Measurements from ENCODE around the gene OSM.
"Not testable (repeated sequence)": the region's sequence is repeated elsewhere in the genome, so short reads cannot be mapped to it uniquely, and the experiment has no call there.

The OSM gene

DNA sequence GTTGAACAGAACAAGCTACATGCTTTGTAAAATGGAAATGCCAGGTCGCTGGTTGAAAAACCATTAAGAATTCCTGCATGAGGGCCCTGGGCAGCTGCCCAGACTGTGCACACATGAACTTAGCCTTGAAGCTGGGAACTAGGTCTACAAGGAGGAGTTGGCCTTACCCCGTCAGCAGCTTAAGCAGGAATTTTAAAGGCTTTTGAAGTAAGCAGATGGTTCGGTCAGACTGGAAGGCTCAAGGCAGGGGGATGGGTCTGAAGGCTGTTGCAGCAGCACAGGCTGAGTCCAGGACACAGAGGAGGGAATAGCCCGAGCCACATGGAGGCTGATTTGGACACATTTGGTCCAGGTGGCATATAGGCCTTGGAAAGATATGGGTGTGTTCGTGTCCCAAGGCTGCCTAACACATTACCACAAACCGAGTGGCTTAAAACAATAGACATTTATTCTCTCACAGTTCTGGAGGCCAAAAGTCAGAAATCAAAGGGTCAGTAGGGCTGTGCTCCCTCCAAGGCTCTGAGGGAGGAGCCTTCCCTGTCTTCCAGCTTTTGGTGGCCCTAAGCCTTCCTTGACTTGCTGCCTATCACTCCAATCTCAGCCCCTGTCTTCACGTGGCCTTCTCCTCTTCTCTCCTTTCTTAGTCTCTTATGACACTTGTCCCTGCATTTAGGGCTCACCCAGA lies 31.7 kb downstream of the OSM start:
- H3K4me3 ChIP-seq (ENCODE audit: control insufficient read depth, low read depth, low read length): no peak overlapping the region
- TF ChIP-seq, protein P1, sequence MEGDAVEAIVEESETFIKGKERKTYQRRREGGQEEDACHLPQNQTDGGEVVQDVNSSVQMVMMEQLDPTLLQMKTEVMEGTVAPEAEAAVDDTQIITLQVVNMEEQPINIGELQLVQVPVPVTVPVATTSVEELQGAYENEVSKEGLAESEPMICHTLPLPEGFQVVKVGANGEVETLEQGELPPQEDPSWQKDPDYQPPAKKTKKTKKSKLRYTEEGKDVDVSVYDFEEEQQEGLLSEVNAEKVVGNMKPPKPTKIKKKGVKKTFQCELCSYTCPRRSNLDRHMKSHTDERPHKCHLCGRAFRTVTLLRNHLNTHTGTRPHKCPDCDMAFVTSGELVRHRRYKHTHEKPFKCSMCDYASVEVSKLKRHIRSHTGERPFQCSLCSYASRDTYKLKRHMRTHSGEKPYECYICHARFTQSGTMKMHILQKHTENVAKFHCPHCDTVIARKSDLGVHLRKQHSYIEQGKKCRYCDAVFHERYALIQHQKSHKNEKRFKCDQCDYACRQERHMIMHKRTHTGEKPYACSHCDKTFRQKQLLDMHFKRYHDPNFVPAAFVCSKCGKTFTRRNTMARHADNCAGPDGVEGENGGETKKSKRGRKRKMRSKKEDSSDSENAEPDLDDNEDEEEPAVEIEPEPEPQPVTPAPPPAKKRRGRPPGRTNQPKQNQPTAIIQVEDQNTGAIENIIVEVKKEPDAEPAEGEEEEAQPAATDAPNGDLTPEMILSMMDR (IDR thresholded peaks at IDR 0.05; ENCODE audit: control insufficient read depth, insufficient read depth, low read depth, low read length, missing control alignments): no peak
- peak; percentile 68 for DNase-seq (ENCODE audit: low read depth)

DNA sequence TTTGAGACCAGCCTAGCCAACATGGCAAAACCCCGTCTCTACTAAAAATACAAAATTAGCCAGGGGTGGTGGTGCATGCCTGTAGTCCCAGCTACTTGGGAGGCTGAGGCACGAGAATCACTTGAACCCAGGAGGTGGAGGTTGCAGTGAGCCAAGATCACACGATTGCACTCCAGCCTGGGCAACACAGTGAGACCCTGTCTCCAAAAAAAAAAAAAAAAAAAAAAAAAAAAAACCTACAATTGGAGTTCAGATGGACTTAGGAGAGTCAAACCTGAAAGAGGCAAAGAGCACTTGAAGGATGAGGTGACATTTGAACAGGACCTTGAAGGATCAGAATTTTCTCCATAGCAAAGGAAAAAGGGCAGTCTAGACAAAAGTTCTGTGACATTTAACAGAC lies 32.3 kb downstream of the OSM start:
- not testable (repeated sequence) for DNase-seq (ENCODE audit: low read depth); H3K4me3 ChIP-seq (ENCODE audit: control insufficient read depth, low read depth, low read length)

DNA sequence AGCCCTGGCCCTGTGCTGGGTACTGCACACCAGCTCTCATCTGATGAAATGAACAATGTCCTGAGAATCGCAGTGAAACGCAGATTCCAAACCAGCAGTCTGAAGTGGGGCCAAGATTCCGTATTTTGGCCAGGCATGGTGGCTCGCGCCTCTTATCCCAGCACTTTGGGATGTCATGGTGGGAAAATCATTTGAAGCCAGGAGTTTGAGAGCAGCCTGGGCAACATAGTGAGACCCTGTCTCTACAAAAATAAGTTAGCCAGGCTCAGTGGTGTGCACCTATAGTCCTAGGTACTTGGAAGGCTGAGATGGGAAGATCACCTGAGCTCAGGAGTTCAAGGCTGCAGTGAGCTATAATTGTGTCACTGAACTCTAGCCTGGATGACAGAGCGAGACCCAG lies 33.1 kb downstream of the OSM start:
- DNase-seq (ENCODE audit: low read depth): no peak
- no peak overlapping the region for H3K4me3 ChIP-seq (ENCODE audit: control insufficient read depth, low read depth, low read length)
- TF ChIP-seq, protein P1 (IDR thresholded peaks at IDR 0.05; ENCODE audit: control insufficient read depth, insufficient read depth, low read depth, low read length, missing control alignments): no peak

DNA sequence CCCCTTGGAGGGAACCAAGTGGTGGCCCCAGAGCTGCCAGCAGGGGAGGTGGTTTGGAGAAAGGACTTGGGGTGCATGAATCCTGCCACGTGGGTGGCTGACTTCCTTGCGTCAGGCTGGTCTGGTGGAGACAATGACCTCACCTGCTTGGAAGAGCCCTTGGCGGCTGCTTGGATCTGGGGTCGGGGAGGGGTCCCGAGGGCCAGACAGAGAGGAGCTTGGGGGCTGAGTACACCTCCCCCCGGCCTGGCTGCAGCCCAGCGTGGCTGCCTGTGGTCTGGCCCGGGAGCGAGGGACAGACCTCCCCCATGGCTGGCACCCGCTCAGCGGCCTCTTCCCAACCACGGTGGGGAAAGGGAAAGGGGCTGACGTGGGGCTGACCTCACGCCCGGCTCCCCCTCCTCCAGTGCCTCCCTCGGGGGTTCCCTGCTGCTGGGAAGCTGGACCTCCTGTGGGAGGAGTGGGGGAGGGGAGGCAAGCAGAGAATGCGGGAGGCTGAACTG lies 33.9 kb downstream of the OSM start:
- H3K4me3 ChIP-seq (ENCODE audit: control insufficient read depth, low read depth, low read length): no peak overlapping the region
- DNase-seq (ENCODE audit: low read depth): no peak
- TF ChIP-seq, protein P1 (IDR thresholded peaks at IDR 0.05; ENCODE audit: control insufficient read depth, insufficient read depth, low read depth, low read length, missing control alignments): no peak

DNA sequence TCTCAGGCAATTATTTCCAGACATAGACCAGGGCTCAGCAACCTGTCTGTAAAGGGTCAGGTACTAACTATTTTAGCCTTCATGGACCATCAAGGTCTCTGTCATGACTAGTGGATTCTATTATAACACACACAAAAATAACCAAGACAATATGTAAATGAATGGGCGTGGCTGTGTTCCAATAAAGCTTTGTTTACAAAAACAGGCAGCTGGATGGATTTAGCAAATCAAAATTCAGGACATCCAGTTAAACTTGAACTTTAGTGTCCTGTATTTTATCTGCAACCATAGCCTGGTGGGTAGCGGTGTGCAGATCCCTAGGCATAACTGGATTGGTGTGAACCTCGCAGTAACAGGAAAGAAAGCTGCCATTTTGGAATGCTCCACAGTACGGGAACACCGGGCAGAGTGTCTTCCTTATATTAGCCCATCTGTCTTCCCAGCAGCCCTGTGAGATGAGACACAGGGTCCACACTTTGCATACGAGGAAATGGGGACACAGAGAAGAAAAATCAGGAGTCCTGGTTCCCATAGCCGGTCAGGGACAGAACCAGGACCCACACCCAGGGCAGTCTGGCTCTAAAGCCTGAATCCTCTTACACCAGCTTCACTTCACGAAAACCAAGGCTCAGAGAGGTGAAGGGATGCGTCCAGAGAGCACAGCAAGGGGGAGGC lies 35.7 kb downstream of the OSM start:
- DNase-seq (ENCODE audit: low read depth): no peak
- TF ChIP-seq, protein P1 (IDR thresholded peaks at IDR 0.05; ENCODE audit: control insufficient read depth, insufficient read depth, low read depth, low read length, missing control alignments): no peak
- no peak overlapping the region for H3K4me3 ChIP-seq (ENCODE audit: control insufficient read depth, low read depth, low read length)

DNA sequence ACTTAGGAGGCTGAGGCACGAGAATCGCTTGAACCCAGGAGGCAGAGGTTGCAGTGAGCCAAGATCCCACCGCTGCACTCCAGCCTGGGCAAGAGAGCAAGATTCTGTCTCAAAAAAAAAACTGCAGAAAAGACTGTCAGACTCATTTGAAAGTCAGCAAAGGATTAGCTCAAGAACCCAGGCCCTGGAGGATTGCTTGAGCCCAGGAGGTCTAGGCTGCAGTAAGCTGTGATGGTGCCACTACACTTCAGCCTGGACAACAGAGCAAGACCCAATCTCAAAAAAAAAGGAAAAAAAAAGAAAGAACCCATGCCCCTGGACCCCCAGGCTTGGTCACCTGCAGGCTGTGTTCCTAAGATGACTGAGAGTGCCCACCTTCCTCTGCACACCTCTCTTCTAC lies 36.3 kb downstream of the OSM start:
- H3K4me3 ChIP-seq (ENCODE audit: control insufficient read depth, low read depth, low read length): no peak overlapping the region
- no peak for DNase-seq (ENCODE audit: low read depth)
- TF ChIP-seq, protein P1 (IDR thresholded peaks at IDR 0.05; ENCODE audit: control insufficient read depth, insufficient read depth, low read depth, low read length, missing control alignments): no peak

Data from AG09309 (cell line).